WTC11 (cell line): ENCODE results near the gene XRCC1.

Experiments used
- CREB1 ChIP-seq: sonication (generic); formaldehyde crosslinking; IDR thresholded peaks from 2 replicates; pipeline ENCODE4 v1.8.0; 2023; ENCODE audit warnings: mild to moderate bottlenecking, missing genetic modification reagents
- CTCF ChIP-seq: fragments of 200-600 bp; IDR thresholded peaks from 2 replicates; pipeline ENCODE4 v1.8.0; 2022; ENCODE audit warnings: antibody characterized with exemption
- ELF4 ChIP-seq: sonication (generic); formaldehyde crosslinking; IDR thresholded peaks from 2 replicates; pipeline ENCODE4 v1.8.1; 2022; ENCODE audit warnings: low read depth, mild to moderate bottlenecking, moderate library complexity, missing genetic modification reagents
- FOXK1 ChIP-seq: sonication (generic); formaldehyde crosslinking; IDR thresholded peaks from 2 replicates; pipeline ENCODE4 v1.8.0; 2022; ENCODE audit warnings: mild to moderate bottlenecking, moderate library complexity, missing genetic modification reagents
- MLX ChIP-seq: sonication (generic); formaldehyde crosslinking; IDR thresholded peaks from 2 replicates; pipeline ENCODE4 v1.8.1; 2023; ENCODE audit warnings: mild to moderate bottlenecking, missing genetic modification reagents, moderate library complexity
- STAT6 ChIP-seq: sonication (generic); formaldehyde crosslinking; conservative IDR thresholded peaks from 2 replicates; pipeline ENCODE4 v1.8.1; 2023; ENCODE audit warnings: mild to moderate bottlenecking, low read depth, missing genetic modification reagents, moderate library complexity
- TEAD1 ChIP-seq: sonication (generic); formaldehyde crosslinking; IDR thresholded peaks from 2 replicates; pipeline ENCODE4 v1.8.0; 2022; ENCODE audit warnings: mild to moderate bottlenecking, missing genetic modification reagents
- TF ChIP-seq, protein P1 (sequence below): sonication (generic); formaldehyde crosslinking; conservative IDR thresholded peaks from 2 replicates; pipeline ENCODE4 v1.8.1; 2022; ENCODE audit warnings: mild to moderate bottlenecking, missing genetic modification reagents
- TF ChIP-seq, protein P2 (sequence below): sonication (generic); formaldehyde crosslinking; IDR thresholded peaks from 2 replicates; pipeline ENCODE4 v1.8.0; 2023; ENCODE audit warnings: mild to moderate bottlenecking, missing genetic modification reagents
- TF ChIP-seq, protein P3 (sequence below): sonication (generic); formaldehyde crosslinking; IDR thresholded peaks from 2 replicates; pipeline ENCODE4 v1.8.1; 2023; ENCODE audit warnings: mild to moderate bottlenecking, missing genetic modification reagents
- TF ChIP-seq, protein P4 (sequence below): sonication (generic); formaldehyde crosslinking; IDR thresholded peaks from 2 replicates; pipeline ENCODE4 v1.8.1; 2023; ENCODE audit warnings: mild to moderate bottlenecking, moderate library complexity, missing genetic modification reagents

- no peak for TF ChIP-seq CTCF
- no peak for TF ChIP-seq CREB1 (CRISPR knock-in tag)
- no peak for TF ChIP-seq STAT6 (CRISPR knock-in tag)
- no peak for TF ChIP-seq ELF4
- no peak for TF ChIP-seq MLX (CRISPR knock-in tag)
- TF ChIP-seq, protein P1, sequence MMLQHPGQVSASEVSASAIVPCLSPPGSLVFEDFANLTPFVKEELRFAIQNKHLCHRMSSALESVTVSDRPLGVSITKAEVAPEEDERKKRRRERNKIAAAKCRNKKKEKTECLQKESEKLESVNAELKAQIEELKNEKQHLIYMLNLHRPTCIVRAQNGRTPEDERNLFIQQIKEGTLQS (CRISPR knock-in tag) = no peak
- TF ChIP-seq, protein P2, sequence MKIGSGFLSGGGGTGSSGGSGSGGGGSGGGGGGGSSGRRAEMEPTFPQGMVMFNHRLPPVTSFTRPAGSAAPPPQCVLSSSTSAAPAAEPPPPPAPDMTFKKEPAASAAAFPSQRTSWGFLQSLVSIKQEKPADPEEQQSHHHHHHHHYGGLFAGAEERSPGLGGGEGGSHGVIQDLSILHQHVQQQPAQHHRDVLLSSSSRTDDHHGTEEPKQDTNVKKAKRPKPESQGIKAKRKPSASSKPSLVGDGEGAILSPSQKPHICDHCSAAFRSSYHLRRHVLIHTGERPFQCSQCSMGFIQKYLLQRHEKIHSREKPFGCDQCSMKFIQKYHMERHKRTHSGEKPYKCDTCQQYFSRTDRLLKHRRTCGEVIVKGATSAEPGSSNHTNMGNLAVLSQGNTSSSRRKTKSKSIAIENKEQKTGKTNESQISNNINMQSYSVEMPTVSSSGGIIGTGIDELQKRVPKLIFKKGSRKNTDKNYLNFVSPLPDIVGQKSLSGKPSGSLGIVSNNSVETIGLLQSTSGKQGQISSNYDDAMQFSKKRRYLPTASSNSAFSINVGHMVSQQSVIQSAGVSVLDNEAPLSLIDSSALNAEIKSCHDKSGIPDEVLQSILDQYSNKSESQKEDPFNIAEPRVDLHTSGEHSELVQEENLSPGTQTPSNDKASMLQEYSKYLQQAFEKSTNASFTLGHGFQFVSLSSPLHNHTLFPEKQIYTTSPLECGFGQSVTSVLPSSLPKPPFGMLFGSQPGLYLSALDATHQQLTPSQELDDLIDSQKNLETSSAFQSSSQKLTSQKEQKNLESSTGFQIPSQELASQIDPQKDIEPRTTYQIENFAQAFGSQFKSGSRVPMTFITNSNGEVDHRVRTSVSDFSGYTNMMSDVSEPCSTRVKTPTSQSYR (CRISPR knock-in tag) = no peak
- TF ChIP-seq TEAD1 = no peak
- TF ChIP-seq, protein P3, sequence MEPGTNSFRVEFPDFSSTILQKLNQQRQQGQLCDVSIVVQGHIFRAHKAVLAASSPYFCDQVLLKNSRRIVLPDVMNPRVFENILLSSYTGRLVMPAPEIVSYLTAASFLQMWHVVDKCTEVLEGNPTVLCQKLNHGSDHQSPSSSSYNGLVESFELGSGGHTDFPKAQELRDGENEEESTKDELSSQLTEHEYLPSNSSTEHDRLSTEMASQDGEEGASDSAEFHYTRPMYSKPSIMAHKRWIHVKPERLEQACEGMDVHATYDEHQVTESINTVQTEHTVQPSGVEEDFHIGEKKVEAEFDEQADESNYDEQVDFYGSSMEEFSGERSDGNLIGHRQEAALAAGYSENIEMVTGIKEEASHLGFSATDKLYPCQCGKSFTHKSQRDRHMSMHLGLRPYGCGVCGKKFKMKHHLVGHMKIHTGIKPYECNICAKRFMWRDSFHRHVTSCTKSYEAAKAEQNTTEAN (CRISPR knock-in tag) = no peak
- no peak for TF ChIP-seq FOXK1
- TF ChIP-seq, protein P4, sequence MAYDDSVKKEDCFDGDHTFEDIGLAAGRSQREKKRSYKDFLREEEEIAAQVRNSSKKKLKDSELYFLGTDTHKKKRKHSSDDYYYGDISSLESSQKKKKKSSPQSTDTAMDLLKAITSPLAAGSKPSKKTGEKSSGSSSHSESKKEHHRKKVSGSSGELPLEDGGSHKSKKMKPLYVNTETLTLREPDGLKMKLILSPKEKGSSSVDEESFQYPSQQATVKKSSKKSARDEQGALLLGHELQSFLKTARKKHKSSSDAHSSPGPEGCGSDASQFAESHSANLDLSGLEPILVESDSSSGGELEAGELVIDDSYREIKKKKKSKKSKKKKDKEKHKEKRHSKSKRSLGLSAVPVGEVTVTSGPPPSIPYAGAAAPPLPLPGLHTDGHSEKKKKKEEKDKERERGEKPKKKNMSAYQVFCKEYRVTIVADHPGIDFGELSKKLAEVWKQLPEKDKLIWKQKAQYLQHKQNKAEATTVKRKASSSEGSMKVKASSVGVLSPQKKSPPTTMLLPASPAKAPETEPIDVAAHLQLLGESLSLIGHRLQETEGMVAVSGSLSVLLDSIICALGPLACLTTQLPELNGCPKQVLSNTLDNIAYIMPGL (CRISPR knock-in tag) = no peak
Observed at GRCh38 chr19:43616954-43617353, 41.6 kb upstream of the XRCC1 start.
